ENCODE results near the gene ELMO2.

- no peak for TF ChIP-seq CTCF (IDR thresholded peaks at IDR 0.05; ENCODE audit: low read depth, low read length)
- TF ChIP-seq POLR2A (IDR thresholded peaks at IDR 0.05; ENCODE audit: extremely low read depth, insufficient read length), result no peak
- no peak for TF ChIP-seq MYC (IDR thresholded peaks at IDR 0.05; ENCODE audit: low read depth, low read length)
- no peak for TF ChIP-seq MAX (IDR thresholded peaks at IDR 0.05; ENCODE audit: low read depth, low read length)
Observed at GRCh38 chr20:46396052-46396740, 10.2 kb downstream of the ELMO2 start.

All from NB4 (cell line).